AG09319 (cell line): Measurements from ENCODE around the gene ANKRD55.

Experiments
- DNase-seq: peaks from one replicate; pipeline ENCODE4 v3.0.0-alpha.2; 2010; ENCODE audit warnings: low read depth; ENCODE audit errors: extremely low read depth
- CTCF ChIP-seq: IDR thresholded peaks from 2 replicates; pipeline ENCODE4 v1.5.1; 2011; ENCODE audit warnings: low read depth, mild to moderate bottlenecking, inconsistent platforms, low read length, moderate library complexity

ANKRD55 gene

GRCh38 chr5:56055859-56056258 is 177.3 kb downstream of the ANKRD55 start:
- no peak for DNase-seq
- TF ChIP-seq CTCF, result no peak

- no peak for TF ChIP-seq CTCF
- DNase-seq, result no peak
Measured at GRCh38 chr5:56055287-56055686, 177.8 kb downstream of the ANKRD55 start.

GRCh38 chr5:56054666-56055065 is 178.5 kb downstream of the ANKRD55 start:
- no peak for DNase-seq
- no peak for TF ChIP-seq CTCF

DNA sequence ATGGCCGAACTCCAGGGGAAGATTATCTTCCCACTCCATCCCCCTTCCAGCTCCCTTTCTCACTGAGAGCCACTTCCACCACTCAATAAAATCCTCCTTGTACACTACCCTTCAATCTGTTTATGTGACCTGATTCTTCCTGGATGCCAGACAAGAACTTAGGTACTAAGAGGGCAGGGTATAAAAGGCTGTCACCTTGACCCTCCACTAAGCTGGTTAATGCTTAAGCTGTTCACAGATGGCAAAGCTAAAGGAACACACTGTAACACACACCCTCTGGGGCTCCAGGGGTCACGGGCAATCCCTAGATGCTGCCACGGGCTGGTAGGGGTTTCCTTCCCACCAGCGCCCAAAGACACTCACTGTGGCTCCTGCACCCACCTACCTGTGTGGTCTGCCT is 179.8 kb downstream of the ANKRD55 start:
- DNase-seq, result no peak
- TF ChIP-seq CTCF, result no peak

- no peak for DNase-seq
Measured at GRCh38 chr5:56052735-56053134, 180.4 kb downstream of the ANKRD55 start.

DNA sequence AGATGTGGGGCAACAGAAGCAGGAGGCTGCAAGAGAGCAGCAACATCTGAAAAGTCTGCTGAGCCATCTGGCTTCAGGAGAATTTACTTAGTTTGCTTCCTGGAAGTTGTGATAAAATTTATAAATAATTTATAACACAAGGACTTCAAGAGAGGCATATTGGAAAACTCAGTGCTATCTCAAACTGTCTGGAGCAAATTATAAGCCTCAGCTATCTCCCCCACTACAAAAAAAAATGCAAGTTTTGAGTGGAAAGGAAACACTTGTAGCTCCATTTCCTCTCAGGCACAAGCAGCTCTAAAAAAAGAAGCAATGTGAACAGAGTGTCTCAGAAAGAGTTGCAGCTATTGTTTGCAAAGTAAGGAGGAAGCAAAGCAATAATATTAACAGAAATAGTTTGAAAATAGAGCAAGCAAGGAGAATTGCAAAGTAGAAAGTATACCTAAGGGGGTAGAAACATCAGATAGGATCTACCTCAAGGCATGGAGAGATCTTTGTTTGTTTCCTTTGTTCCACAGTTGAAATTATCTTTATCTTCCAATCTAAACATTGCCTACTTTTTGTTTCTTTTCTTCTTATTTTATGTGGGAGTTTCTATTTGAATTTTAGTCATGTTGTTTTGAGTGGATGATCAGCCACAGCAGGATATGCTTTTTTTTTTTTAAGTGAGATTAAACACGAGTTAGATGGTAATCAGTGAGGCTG is 182.4 kb downstream of the ANKRD55 start:
- DNase-seq, result no peak
- TF ChIP-seq CTCF, result no peak

More at GRCh38 chr5:56052735-56053134, 180.4 kb downstream of the ANKRD55 start:
- no peak for TF ChIP-seq CTCF
